Activated CD8-positive, alpha-beta memory T cell treated with anti-CD3 and anti-CD28 coated beads, Interleukin-2, amount 50 U/mL, for 24 hours (primary cell): ENCODE results near the gene SBNO2.

Experiments used
- DNase-seq: peaks from one replicate; pipeline ENCODE4 v3.0.0-alpha.2; 2020; ENCODE audit errors: extremely low read depth

The SBNO2 gene

DNA sequence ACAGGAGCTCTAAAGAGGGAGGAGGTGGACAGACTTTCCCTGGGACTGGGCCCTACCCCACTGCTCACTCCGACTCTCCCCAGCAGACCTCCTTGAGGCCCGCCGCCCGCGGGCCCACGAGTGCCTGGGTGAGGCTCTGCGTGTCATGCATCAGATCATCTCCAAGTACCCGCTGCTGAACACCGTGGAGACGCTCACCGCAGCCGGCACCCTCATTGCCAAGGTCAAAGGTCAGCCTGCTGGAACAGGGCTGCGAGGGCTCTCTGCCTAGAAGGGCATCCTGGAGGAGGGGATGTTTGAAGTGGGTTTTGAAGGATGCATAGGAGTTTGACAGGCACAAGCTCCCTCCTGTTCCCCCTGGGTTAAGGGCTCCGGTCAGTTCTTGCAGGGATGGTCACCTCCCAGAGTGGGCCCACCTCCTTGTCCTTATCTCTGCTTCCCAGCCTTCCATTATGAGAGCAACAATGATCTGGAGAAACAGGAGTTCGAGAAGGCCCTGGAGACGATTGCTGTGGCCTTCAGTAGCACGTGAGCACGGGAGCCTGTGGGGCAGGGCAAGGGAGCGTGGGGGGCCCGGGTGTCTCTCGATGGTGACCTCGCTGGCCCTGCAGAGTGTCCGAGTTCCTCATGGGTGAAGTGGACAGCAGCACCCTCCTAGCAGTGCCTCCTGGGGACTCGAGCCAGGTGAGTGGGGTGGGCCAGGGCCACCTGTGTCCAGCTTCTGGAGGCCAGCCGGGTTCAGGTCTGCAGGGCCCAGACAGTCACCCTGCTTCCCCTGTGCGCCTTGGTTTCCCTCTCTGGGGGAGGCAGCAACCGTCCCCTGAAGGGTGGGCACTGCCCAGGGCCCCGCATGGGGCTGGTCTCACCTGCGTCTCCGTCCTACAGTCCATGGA lies 100.8 kb downstream of the SBNO2 start:
- DNase-seq = no peak

DNA sequence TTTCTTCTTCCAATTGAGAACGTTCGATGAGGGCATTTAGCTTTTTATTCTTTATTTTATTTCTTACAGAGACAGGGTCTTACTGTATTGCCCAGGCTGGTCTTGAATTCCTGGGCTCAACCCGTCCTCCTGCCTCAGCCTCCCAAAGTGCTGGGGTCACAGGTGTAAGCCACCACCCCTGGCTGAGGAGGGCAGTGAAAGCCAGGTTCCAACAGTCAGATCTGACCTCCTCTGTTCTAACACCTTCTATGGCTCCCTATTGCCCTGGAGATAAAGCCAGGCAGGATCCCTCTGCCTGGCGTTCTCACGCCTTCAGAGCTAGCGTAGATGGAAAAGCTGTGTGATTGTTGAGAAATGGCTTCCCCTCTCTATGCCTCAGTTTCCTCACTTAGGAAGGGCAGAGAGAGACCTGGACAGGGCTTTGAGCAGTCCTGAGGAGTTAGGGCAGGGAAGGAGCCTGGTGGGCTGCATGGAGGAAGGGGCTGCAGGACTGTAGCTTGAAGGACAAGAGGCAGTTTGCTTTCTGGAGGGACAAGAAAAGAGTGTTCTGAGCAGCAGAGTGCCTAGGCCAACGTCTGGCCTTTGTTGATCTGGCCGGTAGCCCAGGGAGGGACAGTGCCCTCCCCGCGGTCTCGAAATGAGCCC lies 101.6 kb downstream of the SBNO2 start:
- no peak for DNase-seq

DNA sequence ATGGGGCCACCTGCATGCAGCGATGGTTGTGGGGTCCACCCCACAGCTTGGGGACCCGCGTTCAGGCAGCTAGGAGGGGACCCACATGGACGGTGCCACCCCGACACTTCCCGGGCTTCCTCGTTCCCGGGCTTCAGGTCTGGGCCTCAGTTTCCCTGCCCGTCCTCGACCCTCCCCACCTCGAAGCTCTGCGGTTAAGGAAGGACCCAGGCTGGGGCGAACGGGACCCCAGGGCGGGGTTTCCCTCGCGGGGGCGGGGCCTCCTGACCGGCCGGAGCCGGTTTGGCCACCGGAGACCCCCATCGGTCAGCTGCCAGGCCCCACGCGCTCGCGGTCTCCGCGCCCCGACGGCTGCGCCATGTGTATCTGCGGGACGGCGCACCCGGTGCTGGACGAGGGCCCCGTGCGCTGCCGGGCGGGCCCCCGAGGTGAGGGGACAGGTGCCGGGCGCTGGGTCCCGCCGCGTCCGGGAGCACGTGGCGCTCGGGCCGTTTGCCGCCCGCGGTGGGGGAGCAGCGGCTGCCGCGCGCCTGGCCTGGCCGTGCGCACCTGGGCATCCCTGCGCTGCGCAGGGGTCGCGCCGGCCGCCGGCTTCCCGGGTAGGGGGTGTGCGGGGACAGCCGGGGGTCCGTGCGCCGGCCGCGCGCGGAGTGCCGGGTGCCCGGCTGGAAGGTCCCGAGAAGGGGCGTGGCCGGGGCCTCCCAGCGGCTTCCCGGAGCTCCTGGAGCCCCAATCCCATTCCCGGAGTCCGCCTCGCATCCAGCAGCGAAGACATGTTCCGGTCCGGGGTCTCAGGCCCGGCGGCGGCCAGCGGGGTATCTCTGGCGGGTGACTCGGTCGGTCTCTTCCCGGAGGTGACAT lies 102.9 kb downstream of the SBNO2 start:
- DNase-seq = no peak

DNA sequence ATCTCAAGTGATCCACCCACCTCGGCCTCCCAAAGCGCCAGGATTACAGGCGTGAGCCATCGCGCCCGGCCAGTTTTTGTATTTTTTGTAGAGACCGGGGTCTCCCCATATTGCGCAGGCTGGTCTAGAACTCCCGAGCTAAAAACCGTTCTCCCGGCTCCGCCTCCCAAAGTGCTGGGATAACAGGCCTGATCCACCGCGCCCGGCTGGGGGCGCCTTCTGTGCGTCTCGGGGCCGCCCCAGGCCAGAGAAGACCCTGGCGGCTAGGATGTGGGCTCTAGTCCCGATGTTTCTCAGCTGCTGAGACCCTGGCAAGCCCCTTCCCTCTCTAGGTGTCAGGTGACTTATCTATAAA lies 103.5 kb downstream of the SBNO2 start:
- no peak for DNase-seq

DNA sequence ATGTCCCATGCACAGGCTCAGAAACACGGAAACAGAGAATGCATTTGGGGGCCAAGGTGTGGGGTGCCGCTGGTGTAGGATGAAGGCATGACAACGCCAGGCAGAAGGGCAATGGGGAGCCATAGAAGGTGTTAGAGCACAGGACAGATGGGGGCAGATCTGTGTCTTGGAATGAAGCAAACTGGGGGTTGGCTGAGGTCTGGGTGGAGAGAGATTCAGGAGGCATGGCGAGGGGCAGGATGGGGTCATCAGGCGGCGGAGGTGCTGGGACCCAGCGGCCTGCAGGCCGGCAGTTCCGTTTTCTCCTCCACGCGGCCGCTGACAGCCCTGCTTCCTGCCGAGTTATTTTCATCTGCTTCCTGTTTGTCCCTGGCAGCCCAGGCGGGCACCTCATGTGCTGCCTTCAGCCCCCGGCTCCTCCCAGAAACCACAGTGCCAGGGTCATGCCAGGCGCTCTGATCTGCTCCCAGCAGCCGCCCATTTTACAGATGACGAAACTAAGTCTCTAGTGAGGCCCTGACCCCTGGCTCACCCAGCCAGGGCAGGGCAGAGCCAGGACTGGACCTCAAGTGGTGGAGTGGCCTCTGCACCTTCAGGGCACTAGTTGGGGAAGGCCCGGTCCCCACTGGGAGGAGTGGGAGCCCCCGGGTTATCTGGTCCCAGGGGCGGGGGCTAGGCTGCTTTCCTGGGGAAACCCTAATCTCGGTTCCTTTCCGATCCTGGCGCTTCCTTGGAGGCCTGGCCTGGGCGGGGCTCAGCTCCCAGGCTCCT lies 104.9 kb downstream of the SBNO2 start:
- no peak for DNase-seq

DNA sequence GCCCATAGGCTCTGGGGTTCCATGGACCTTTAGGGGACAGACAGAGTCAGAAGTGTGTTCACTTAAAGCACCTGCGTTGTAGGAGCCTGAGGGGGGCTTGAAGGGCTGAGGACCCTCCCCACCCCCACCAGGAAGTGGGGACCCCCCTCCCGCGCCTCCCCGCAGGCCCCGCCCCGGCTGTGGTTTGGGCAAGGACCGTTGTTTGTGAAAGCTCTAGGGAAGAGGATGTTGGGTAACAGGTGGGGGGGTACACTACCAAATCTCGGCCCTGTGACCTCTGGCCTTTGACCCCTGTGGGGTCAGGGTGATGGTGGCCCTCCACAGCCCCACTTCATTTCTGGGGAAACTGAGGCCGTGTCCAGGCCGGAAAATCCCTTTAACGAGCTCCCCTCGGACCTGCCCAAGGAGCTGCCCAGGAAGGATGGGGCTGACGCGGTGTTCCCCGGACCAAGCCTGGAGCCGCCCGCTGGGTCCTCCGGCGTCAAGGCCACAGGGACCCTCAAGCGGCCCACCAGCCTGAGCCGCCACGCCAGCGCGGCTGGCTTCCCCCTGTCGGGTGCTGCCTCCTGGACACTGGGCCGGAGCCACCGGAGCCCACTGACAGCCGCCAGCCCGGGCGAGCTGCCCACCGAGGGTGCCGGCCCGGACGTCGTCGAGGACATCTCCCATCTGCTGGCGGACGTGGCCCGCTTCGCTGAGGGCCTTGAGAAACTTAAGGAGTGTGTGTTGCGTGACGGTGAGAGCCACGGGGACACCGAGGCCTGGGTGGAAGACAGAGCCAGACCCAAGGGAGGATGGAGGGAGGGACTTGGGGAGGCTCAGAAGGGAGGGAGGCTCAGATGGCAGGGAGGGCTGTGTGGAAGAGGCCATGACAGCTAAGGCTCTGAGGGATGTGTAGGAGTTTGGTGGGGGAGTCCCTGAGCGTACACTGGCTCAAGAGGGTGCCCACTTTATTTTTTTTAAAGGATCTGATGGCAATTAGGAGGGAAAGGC lies 105.8 kb downstream of the SBNO2 start:
- no peak for DNase-seq

DNA sequence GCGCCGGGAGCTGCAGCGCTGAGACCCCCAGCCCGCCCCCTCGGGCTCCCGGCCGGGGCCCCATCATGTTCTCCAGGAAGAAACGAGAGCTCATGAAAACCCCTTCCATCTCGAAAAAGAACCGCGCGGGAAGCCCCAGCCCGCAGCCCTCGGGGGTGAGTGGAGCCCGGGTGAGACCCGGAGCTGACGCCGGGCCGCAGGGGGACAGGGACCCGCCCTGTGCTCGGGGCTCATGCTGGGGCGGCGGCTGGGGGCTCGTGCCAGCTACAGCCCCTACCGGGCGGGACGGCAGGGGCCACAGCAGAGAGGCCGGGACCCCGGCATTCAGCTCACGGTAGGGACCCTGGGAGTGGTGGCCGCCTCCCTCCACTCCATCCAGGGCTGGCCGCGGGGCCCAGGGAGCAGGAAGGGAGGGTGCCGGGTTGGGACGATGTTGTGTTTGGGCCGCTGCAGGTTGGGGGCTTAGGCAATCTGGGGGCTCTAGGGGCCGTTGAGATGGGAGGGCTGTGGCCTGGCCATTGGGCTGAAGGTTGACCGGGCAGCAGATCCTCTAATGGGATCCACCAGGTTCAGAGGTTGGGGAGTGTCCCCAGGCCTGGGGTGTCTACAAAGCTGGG lies 106.6 kb downstream of the SBNO2 start:
- DNase-seq = no peak

DNA sequence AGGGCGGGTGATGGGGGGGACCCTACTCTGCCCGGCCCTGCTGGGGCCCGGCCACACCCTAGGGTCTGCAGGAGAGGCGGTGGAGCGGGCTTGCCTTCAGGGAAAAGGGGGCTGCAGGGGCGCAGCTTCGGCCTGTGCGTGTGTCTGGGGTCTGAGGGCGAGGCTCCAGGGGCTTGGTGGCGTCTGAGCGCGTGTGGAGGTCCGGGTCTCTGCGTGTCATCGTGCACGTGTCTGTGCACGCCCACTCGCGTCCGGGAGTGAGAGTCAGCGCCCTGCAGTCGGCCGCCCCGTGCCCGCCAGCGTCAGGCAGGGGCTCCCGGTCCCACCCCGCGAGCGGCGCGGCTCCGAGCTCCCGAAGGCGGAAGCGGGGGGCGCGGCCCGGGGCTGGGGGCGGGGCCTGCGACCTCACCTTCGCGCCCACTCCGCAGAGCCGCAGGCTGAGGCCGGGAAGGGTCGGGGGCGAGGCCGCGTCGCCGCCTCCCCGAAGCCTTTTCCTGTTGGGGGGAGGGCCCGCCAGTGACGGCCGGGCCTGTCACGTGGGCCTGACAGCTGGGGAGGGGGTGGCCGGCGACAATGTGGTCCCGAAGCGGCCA lies 107.2 kb downstream of the SBNO2 start, which contains the start of gene ARHGAP45:
Gene ARHGAP45, plus strand, starts transcription at position 420 of the 593 bp plus-strand sequence. CDS start 239 bp downstream, outside the sequence.
- no peak for DNase-seq

DNA sequence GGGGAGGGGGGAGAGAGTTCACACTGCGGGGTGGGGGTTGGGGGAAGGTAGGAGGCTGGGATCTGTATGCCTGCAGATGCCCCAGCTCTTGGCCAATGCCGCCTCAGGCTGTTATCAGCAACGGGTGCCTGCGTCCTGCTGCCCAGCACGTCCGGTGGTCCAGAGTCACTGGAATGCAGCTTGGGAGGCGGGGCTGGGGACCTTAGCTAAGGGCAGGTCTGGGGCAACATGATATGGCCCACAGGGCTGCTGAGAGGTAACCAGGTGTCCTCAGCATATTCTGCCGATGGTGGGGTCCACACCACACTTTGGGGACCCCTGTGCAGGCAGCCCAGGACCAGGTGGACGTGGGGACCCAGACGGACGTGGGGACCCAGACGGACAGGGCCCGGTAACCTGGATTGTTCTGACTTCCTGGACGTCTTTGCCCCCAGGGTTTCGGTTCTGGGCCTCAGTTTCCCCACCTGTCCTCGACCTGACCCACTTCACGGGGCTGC lies 107.8 kb downstream of the SBNO2 start:
- no peak for DNase-seq

DNA sequence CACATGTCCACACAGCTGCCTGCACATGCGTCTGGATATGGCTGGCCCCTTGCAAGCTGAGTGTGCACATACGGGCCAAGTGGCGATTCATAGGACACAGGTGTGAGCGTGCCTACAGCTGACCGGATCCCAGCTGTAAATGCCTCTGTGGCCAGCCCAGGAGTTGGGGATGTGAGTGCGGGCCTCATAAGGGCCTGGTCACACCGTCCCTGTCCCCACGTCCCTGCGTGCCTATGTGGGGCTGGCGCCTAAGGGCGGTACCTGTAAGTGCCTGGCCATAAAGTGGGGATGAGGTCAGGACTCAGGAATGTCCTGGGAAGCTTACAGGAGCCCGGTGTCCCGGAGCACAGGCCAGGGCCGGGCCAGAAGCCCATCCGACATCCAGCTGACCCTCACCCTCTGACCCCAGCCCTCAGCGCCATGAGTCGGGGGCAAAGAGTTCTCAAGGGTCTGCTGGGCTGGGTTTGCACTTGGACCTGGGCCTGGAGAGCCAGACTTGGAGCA lies 108.4 kb downstream of the SBNO2 start:
- DNase-seq = no peak

DNA sequence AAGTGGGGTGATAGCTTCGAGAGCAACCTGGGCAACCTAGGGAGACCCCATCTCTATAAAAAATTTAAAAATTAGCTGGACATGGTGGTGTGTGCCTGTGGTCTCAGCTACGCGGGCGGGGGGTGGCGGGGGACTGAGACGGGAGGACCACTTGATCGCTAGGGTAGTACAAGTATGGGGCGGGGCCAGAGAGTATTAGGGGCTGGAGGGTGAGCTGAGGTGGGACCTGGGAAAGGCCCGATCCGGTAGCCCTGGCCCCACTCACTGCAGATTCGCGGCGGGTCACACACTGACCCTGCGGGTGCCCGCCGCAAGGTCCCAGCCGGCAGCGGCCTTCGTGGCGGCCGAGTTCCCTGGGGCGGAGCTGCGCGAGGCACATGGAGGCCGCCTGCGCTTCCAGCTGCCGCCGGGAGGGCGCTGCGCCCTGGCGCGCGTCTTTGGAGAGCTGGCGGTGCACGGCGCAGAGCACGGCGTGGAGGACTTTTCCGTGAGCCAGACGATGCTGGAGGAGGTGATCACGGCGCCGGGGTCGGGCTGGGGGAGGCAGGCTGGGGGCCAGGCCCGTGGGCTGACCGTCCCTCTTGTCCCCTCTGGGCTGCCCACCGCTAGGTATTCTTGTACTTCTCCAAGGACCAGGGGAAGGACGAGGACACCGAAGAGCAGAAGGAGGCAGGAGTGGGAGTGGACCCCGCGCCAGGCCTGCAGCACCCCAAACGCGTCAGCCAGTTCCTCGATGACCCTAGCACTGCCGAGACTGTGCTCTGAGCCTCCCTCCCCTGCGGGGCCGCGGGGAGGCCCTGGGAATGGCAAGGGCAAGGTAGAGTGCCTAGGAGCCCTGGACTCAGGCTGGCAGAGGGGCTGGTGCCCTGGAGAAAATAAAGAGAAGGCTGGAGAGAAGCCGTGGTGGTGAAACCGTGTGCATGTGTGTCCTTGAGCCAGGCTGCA lies 109.1 kb downstream of the SBNO2 start:
- no peak for DNase-seq

DNA sequence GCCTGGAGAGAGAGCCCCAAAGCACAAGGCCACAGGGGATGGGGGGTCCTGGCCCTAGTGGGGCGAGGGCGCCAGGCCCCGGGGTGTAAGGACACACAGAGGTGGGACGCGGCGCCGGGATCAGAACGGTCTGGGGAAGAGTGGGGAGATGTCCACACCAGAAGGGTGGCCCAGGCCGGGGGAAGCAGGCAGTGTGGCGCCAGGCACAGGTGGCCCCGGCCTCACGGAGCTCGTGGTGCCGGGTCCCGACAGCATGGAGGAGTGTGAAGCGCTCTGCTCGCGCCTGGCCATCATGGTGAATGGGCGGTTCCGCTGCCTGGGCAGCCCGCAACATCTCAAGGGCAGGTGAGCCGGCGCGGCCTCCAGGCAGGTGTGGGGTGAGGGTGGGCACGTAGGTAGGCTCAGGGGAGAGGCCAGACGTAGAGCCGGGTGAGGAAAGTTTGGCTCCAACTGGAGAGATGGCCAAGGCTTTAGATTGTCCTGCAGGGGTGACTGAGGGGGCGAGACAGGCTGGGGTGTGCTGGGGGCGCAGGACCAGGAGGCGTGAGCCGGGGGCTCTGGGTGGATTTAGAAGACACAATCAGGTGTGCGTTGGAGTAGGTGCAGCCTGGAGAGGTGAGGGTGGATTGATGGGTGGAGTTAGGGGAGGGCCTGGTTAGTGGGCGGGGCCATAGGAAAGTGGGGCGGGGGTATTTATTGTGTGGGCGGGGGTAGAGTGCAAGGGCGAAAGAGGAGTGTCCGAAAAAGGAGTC lies 110.0 kb downstream of the SBNO2 start:
- no peak for DNase-seq

DNA sequence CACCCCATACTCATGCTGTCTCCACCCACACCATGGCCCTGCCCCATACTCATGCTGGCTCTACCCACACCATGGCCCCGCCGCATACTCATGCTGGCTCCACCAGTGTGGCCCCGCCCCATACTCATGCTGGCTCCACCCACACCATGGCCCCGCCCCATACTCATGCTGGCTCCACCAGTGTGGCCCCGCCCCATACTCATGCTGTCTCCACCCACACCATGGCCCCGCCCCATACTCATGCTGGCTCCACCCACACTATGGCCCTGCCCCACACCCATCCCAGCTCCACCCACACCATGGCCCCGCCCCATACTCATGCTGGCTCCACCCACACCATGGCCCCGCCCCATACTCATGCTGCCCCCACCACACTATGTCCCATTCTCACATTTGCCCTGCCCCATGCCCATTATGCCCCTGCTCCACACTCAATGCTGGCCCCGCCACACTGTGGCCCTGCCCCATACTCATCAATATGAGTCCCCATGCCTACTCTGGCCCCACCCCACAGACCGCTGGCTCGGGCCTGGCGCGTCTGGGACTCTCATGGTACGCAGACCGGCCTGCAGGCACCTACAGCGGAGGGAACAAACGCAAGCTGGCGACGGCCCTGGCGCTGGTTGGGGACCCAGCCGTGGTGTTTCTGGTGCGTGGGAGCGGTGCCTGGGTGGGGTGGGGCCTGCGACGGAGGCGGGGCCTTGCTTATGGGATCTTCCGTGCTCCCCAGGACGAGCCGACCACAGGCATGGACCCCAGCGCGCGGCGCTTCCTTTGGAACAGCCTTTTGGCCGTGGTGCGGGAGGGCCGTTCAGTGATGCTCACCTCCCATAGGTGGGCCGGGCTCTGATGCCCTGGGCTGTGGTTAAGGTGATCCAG lies 110.8 kb downstream of the SBNO2 start:
- no peak for DNase-seq

DNA sequence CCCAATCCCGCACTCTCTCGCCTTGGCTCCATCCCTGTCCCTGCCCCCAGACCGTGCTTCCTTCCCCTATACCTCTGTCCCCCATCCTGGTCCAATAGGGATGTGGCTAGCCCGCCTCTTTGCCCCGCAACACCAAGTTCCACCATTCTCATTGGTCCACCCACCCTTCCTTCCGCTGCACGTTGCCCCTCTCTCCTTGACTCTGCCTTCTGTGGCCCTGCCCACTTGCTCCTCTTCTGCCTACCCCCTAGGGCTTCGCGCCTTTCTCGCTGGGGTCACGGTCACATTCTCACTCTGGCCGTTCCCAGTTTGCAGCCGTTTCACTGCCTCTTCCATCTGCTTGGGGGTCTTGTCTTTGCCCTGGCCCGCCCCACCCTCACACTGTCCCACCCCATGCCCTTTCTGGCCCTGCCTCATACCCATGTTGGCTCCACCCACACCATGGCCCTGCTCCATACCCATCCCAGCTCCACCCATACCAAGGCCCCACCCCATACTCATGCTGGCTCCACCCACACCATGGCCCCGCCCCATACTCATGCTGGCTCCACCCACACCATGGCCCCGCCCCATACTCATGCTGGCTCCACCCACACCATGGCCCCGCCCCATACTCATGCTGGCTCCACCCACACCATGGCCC lies 111.6 kb downstream of the SBNO2 start:
- DNase-seq = no peak

DNA sequence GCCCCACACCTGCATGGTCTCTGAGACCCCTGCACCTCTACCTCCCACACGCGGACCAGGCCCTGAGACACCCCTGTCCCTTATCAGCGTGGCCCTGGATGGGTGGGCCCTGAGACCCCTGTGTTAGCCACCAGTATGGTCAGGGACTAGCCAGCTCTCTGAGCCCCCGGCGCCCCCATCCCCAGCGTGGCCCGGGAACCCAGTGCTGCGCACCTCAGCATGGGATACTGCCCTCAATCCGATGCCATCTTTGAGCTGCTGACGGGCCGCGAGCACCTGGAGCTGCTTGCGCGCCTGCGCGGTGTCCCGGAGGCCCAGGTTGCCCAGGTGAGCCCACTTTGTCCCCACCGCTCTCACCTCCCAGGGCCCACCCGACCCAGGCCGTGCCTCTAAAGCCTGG lies 112.1 kb downstream of the SBNO2 start:
- no peak for DNase-seq

DNA sequence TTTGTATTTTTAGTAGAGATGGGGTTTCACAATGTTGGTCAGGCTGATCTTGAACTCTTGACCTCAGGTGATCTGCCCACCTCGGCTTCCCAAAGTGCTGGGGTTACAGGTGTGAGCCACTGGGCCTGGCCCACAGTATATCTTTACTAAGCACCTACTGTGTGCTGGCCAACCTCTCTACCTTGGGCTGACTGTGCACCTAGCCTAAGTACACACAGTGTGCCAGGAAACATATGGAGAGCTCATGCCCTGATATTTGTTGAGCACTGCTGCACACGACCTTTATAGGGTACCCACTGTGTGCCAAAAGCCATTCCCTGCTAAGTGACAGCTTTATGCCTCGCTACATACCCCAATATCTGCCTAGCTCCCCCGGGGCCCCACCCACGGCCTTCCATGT lies 113.4 kb downstream of the SBNO2 start:
- no peak for DNase-seq
